ENCODE data around the gene NFIB.

NFIB gene

DNA sequence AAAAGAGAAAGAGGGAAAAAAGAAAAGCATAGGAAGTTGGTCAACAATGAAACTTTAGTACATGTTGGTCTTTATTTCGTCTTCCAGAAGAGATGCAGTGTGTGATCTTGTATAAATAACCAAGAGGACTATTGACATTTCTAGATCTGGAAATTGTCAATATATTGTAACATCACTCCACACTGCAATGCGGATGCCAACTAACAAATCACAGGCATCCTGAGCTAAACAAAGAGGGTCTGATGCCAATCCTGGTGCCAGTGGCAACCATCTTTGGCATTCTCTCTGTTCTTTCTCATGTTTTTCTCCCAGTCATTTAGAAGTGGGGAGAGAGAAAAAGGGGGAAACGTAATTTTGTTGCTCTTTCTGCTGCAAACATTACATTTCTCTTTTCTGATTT lies 9.7 kb downstream of the NFIB start:
- DNase-seq (ENCODE audit: low spot score): no peak

DNA sequence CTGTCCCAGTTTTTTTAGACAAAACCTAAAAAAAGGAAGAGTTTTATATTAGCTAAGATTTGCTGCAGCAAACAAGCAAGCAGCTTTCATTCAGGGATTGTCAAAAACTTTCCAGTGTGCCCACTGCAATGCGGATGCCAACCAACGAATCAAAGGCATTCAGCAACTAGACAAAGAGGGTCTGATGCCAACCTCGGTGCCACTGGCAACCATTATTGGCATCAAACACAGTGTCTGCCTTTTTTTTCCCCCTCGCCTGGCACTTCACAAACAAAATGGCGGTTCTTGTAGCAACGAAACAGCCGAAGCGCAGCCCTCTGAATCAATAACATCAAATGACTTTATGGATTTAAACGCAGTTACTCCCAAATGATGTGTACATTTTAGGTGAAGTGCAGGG lies 10.4 kb downstream of the NFIB start:
- no peak for DNase-seq (ENCODE audit: low spot score)

DNA sequence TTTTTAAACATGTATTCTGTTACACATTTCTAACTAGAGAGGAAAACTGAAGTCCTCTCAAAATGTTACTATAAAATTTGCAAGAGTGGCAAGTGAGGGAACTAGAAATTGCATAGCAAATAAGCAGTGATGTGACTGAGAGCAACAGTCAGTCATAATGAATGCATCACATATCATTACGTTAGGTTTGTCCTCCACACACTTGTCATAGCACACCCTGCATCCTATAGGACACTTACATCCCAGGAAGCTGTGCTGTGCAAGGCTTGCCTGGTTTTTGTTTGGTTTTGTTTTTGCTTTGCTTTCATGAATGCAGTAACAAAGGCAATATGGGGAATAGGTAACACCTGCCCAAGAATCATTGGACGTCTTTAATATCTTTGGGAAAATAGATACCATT lies 10.8 kb downstream of the NFIB start:
- DNase-seq (ENCODE audit: low spot score): no peak

DNA sequence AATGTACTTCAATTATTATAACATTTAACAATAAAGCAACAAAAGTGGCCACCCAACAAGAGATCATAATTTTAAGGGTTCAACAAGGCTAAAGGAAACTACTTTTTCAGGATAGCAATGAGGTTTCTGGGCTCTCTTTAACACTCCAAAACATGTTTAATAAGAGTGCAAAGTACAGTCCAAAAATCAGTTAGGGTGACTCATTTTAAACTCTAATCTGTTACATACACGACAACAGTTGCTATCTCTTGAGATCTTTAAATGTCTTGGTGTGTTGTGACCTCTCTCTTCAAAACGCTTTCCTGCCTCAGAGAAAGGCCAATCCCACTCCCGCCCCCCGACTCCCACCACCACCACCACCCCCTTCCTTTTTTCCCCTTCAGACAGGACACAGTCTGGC lies 11.5 kb downstream of the NFIB start:
- DNase-seq (ENCODE audit: low spot score): no peak

DNA sequence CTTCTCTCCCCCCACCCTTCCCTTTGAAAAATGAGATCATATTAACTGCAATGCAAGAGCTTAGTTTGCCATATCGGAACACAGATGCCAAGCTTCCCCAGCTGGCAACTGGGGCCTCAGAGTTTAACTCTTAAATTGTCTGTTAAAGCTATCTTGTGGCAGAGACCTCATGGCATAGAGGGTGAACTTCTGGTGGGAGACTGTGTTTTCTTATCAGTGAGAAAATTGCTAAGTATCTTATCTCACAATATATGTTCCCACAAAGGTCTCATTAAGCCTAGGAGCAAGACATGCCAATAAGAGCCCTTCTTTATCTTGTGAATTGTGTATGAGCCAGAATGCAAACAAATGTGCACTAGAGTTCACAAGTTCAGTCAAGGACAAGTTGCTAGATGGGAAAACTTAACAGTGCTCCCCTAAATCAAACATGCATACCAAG lies 12.3 kb downstream of the NFIB start:
- DNase-seq (ENCODE audit: low spot score): no peak

DNA sequence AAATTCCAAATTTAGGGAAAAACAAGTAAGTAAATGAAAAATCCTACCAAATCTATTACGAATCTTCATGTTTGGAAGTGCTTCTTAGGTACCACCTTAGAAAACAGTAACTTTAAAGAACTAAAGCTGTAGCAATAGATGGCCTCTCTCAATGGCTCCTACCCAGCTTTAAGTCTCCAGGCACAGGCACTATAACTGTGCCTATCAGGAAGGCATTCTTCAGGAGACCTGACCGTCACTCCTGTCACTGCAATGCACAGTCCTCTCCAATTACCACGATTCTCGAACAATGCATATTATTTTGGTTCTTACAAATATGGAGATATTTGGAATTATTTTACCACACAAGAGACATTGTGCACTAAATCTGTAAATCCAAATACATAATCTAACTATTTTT lies 12.9 kb downstream of the NFIB start:
- DNase-seq (ENCODE audit: low spot score): no peak

DNA sequence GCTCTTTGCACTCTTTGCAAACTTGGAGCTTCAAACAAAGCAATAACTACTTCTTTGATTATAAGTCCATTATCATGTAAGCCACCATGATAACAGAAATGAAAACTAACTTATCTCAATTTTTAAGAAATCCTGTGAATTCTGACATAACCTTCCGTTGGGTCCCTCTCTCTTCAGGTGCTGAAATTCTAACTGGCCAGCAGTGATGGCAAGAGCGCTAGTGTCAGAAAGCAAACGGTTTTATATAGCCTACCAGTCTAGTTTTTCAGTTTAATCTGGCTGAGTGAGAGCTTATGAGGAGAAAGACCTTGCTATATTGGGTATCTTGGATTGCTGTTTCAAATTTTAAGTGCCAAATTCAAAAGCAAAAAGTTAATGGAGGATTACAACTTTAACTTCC lies 13.4 kb downstream of the NFIB start:
- no peak for DNase-seq (ENCODE audit: low spot score)

DNA sequence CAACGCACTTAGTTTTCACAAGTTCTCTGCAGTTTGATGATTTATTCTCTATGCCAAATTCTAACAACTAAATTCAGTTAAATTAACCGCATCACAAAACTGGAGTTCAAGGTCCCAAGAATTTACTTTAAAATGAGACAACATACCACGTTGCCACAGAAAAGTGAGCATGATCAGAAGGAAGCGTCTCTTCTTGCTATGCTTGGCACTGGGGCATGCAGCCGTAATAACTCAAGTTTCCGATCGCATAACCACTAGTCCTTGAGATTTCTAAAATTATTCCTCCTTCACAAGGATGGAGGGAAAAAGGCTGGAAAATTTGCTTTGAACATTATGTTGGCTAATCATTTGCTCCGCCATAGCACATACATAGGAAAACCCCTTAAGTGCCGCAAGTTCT lies 13.9 kb downstream of the NFIB start:
- DNase-seq (ENCODE audit: low spot score): no peak

DNA sequence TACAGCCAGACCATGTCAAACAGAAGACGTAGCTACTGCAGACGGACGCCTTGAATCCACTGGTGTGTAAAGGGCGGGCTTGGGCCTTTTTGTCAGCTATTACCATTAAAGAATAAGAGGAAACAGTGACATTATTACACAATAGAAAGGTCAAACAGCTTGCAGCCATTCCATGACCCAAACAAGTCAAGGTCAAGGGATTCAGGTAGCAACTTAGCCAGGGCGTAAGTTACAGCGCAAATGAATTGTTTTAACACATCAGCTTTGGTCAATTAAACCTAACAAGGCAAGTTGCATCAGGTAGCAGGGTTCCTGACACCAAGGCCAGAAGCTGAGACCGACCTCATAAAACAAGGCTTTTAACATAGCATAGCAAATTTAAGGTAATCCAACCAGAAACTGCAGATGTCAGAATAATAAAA lies 15.3 kb downstream of the NFIB start:
- no peak for DNase-seq (ENCODE audit: low spot score)

DNA sequence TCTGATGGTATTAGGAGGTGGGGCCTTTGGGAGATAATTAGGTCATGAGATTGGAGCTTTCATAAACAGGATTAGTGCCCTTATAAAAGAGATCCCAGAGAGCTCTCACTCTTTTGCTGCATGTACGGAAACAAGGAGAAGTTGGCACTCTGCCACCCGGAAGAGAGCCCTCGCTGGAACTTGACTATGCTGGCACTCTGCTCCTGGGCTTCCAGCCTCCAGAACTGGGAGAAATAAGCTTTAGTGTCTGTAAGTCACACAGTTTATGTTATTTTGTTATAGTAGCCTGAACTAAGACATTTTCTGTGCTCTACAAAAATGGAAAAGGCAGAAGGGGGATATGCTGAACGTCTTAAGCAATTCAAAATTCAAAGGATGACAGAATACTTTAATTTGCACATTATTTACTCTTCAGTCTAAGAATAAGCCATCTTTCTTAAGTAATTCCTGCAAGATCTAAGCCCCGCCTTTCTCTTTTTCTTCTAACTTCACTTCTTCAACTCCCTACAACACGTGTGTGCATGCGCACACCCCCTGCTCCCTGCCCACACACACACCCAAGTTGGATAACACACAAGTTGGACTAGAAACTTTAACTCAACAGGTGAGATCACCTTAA lies 17.3 kb downstream of the NFIB start:
- DNase-seq (ENCODE audit: low spot score): no peak

DNA sequence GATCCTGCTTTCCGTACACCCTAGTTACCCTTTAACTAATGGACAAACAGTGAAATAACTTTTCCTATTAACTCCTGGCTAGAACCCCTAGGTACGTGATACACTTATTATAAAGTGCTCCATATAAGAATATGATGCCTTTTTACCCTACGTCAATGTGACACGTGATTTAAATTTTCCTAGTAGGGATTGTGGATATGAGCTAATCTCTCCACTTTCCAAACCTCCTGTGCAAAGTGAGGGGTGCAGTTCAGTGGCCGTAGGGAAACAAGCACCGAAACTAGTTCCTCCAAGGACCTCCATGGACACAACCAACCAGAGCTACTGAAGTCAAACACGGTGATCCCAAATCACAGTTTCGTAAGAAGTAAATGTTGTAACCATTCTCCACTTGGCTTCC lies 19.3 kb downstream of the NFIB start:
- no peak for DNase-seq (ENCODE audit: low spot score)

DNA sequence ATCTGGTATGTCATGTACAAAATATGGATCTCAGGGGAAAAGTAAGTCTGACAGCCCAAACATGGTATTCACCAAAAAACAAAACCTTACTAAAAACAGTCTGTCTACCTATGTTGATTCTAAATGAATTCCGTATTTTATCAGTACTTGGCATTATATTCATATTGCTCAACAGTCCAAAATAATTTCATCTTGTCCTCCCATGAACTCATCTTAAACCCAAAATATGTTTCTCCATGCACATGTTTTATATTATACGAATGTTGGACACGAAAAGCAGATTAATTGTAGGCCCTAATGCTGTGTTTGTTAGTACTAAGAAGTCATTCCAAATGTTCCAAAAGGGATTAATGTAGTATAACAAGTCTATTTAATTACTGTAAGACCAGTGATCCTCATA lies 20.1 kb downstream of the NFIB start:
- no peak for DNase-seq (ENCODE audit: low spot score)

DNA sequence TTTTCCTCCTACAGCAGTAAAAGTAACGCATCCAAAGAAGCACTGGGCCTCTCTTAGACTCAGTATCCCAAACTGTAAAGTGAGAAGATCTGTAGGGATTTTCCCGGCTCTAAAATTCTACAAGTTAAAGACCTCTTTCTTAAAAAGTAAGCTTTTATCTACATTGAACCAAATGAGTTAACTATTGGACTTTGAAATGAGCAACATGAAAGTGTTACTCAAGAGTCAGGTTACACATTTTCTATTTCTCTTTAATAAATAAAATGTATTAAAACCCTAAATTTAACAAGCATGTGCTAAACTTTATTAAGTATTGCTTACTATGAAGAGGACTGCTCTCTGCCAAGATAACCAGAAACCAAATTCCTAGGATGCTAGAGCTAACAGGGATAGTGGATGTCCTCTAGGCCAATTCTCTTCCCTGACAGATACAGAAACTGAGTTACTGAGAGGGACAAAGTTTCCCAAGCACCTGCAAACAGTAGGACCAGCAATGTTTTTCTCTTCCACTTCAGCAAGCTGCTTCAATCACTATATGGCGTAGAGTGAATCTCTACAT lies 21.7 kb downstream of the NFIB start:
- DNase-seq (ENCODE audit: low spot score): no peak

DNA sequence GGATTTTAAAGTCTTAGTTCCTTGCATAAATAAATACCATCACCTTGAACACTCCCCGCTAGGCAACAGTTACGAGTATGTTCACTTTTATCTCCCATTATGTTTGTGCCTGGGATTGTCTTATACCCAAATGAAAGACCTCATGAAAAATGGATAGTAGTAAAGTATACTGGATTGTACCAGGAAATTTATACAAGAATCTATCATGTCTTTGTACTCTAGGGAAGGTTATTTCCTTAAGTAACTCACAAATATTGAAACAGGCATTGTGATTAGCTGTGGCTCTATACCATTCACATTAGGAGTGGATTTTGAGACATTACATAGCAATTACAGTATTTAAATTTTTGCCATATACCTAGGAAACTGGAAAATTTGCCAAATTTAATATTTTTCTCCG lies 24.0 kb downstream of the NFIB start:
- DNase-seq (ENCODE audit: low spot score): no peak

DNA sequence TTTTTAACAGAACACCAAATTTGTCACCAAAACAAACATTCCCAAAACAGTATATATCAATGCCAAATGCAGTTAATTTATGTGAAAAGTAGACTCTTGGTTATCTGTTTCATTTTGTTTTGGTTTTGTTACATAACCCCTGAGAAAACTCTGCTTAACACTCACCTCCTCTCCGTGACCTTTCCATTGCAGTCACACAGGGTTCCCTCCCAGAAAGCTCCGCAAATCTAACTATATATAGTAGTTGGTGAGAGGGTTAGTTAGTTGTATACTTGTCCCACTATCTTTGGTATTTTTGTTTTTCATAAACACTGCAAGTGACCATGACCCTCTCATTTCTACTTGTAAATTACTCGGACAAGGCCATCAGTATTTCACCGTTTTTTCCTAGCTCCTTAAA lies 25.5 kb downstream of the NFIB start:
- DNase-seq (ENCODE audit: low spot score): no peak

DNA sequence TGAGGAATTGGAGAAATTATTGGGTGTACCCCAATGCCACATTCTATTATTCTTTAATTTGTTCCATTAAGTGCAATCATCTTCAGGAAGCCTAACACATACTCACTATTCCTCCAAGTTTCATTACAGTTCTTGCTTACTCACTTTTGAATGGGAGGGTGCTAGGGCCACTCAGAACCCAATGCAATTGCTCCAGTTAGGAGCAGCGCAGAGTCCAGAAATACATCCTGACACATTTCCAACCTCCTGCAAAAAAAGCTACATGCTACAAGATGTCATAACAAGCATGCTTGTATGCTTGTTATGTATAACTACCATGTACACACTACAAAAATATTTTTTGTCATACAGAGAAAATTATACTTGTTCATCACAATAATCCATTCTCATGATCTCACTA lies 27.8 kb downstream of the NFIB start:
- DNase-seq (ENCODE audit: low spot score): no peak

DNA sequence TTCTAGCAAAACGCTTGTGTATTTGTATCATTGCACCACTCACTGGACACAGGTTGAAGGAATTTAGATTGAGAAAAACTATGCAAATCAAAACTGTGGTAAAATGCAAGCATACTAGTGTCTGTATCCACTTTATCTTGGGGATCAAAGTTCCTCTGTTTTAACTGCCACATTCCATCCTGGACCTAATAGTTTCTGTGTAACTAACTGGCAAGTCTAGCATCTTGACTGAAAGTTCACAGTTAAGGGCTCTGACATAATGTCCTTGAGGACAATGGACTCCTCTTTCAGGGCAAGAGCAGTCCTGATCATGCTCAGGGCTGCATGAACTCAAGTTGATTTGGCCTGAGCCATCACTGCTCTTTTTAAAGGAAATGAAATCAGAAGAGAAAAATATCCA lies 30.7 kb downstream of the NFIB start:
- DNase-seq (ENCODE audit: low spot score): no peak

DNA sequence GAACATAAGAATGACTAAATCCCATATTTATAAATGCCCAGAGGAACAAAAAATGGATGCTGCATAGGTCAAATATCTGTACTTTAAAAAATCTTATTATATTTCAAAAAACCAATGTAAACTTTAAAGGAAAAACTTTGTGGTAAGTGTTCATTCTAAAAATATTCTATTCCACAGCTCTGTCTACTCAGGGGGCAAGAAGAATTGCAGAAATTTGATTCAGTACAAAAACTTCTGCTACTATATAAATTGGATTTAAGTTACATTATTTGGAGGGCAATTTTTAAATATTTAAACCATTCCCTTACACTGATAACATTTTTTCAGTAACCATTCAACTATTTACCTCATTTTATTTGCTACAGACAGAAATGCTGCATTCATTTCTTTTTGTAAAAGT lies 32.1 kb downstream of the NFIB start:
- no peak for DNase-seq (ENCODE audit: low spot score)

DNA sequence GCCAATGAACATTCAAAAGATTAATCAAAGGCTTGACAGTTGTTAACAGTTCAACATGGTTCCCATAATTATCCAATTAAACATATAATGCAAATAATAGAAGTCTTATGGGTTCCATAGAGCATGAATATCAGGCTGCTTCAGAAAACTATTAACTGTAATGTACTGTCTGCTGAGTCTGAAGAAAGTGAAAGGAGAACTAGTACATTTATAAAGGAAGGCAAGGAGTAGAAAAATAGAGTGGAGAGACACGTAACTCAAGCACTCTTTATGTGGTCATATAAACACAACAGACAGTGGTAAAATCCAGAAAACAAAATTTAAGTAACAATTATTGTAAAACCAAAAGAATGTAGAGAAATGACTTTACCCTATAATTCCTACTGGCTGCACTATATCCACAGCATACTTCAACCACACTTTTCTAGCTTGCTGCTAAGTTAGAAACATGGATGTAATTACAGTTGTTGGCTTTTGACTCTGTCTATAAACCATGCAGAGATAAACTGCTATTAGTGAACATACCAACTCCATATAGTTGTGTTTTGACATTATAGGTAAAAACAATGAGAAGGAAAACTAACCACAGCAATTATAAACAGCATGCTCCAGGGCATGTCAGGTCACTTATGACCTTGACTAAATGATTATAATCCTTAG lies 32.7 kb downstream of the NFIB start:
- DNase-seq (ENCODE audit: low spot score): no peak

DNA sequence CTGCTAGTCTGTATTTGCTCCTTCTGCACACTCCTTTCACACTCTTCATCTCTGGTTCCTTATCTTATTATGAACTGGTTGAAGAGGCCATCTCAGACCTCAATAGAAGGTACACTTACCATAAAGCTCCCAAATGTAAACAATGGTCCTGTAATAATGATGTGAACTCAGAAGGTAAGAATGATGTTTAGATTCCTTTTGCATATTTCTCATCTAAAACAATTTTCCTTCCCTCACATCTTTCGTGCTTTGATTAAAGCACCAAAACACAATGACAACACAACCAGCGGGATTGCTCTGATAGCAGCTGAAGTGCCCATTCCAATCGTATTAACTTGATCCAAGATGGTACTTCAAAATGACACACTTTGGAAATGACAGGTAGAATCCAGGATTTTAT lies 34.3 kb downstream of the NFIB start:
- DNase-seq (ENCODE audit: low spot score): no peak

DNA sequence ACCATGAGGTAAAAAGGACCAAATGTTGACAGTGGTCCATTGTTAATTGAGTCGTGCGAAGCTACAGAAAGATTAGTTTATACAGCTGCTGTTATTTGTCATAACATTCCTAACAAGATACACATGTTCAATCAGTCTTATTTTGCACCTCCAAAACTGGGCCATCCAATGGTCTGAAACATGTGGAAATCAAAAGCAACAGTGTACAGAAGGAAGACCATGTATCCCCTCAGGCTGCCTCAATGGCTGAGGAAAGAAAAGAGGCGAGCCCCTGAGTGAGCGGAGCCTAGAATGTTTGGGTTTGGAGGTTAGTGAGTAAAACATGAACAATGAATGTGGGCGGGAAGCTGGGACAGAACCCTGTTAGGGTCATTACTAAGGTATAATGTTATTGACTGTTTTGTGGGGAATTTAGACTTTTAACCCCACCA lies 35.6 kb downstream of the NFIB start:
- no peak for DNase-seq (ENCODE audit: low spot score)

DNA sequence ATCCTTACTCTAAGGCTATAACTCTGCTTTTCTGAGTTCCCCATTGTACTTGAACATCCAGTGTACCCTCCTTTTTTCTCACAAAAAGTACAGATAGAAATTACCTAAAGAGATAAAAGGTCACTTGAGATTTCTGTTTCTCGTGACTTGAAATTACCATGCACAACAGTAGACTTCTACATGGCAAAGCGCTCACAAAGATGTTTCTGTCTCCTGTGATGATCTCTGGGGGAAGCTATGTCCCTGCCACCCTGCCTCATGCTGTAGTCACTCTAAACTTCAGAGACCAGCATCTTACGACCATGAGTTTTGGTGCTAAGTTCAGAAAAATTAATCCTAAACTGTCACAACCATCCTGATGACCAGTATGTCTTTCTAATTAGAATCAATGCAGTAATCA lies 36.2 kb downstream of the NFIB start:
- no peak for DNase-seq (ENCODE audit: low spot score)

DNA sequence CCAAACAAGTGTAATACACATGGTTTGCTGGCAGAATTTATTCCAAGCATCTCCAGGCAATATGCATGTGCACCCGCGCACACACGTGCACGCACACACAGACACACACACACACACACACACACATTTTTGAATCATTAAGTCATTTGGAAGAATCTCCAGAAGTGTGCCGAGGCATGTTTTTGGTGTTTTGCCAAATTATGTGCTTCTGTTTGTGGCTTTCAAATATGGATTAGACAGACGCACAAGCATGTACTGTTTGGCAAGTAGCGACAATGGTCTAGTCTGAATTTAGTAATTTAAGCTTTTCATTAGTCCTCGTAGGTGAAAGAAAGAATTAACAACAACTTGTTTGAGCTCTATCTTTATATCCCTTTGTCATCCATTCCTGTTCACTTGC lies 36.7 kb downstream of the NFIB start:
- peak; percentile 4 for DNase-seq (ENCODE audit: low spot score)

DNA sequence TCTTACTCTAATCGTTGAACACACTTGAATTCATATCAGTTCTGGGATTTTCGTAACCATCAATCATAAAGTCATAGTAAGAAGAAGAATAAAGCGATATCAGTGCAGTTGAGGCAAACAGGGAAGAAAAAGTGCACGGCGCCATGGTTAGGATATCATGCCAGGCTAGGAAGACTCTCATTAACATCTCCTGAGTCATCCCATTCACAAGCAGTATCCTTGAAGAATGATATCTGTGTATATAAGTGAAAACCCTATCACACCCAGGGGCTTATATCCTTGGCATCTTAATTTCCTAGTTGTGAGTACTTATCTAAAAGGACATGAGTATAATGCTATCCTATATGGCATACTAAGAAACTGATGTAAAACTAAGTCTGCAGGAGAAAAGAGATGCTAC lies 38.6 kb downstream of the NFIB start:
- DNase-seq (ENCODE audit: low spot score): no peak
